ENCODE results near the gene GADD45B.

GRCh38 chr19:2436926-2437325 lies 39.0 kb upstream of the GADD45B start:
- no peak for TF ChIP-seq CTCF (conservative IDR thresholded peaks at IDR 0.05)
- no peak for TF ChIP-seq EZH2 (IDR thresholded peaks at IDR 0.05; ENCODE audit: low read depth)
